HG03521 (cell line): ENCODE results near the gene ANKRD33B.
A peak's percentile ranks its signal among the peaks of the same experiment; 100 is the strongest.
"Not testable (repeated sequence)": the region's sequence is repeated elsewhere in the genome, so short reads cannot be mapped to it uniquely, and the experiment has no call there.

Experiments
- ATAC-seq: cut with Tn5 transposase; IDR thresholded peaks from one replicate; pipeline ENCODE4 v1.9.1; 2021; ENCODE audit warnings: mild to moderate bottlenecking, moderate library complexity; ENCODE audit not compliant: unreplicated experiment

ANKRD33B gene

GRCh38 chr5:10633271-10634049 is 69.6 kb downstream of the ANKRD33B start:
- no peak for ATAC-seq

DNA sequence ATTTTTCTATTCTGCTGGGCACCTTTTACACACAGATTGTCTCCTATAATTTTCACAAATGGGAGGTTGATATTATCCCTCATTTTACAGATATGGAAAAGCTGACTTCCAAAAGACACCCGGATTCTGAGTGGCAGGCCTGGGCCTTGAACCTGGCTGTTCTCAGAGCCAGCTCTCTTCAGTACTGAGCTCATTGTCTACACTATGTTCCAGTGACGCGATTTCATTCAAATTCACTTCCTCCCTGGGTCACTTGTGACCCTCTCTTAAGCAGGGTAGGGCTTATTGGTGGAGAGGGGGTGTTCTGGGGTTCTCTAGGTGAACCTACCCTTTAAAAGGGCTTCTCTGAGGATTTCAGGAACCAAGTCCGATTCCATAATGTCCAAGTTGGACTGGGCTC is 70.2 kb downstream of the ANKRD33B start:
- ATAC-seq: no peak

DNA sequence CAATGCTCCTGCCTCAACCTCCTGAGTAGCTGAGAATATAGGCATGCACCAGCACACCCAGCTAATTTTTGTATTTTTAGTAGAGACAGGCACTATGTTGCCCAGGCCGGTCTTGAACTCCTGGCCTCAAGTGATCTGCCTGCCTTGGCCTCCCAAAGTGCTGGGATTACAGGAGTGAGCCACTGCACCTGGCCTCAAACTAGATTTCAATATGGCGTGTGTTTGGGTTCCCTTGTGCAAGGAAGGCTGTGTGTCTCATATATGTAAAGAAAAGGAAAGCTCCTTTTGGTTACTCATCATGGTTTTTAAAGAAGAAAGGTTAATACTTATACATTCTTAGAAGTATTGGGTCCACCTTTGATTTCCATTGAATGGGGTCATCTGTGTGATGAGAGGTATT is 70.7 kb downstream of the ANKRD33B start:
- ATAC-seq: no peak

DNA sequence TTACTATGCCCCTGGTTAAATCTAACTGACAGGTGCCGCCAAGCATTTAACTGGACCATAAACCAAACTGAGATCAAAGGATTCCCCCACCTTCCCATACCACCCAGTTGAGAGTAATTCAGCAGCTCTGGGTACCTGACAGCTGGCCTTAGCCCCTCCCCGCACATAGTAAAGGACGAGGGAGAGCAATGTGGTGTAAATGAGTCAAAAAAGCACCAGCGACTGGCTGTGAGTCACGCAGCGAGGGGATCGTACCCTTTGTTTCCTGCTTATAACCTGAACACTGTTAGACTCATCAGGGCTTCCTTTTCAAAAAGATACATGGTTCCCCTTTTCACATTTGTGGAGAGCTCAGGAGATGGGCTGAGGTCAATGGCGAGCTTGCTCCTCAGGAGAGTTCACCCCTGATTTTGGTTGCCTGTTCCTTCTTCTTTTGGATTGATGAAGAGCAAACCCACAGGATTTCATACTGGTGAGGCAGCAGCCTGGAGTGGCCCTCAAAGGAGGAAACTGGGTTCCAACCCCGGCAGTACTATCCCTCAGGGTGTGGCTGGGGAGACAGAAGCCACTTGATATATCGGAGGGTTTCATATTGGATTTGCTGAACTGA is 71.5 kb downstream of the ANKRD33B start:
- ATAC-seq: peak; percentile 67

- no peak for ATAC-seq
Observed at GRCh38 chr5:10635867-10636350, 72.0 kb downstream of the ANKRD33B start.

- ATAC-seq: no peak
Observed at GRCh38 chr5:10636363-10637142, 72.7 kb downstream of the ANKRD33B start.

DNA sequence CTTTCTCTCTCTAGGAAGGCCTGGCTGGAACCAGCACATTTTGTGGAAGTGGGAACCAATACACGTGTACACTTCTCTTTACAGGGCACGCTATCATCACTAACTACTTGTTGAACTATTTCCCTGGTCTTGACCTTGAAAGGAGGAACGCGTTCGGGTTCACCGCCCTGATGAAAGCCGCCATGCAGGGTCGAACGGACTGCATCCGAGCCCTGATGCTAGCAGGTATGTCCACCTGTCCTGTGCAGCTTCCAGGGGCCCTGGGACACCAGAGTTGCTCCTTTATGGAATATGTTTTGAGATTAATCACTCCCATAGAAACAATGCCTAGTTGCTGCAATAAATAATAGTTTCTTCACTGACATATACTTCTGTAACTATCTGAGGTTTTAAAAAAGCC is 74.1 kb downstream of the ANKRD33B start:
- ATAC-seq: no peak

GRCh38 chr5:10638723-10639122 is 74.9 kb downstream of the ANKRD33B start:
- not testable (repeated sequence) for ATAC-seq

GRCh38 chr5:10639846-10640368 is 76.0 kb downstream of the ANKRD33B start:
- ATAC-seq: no peak

DNA sequence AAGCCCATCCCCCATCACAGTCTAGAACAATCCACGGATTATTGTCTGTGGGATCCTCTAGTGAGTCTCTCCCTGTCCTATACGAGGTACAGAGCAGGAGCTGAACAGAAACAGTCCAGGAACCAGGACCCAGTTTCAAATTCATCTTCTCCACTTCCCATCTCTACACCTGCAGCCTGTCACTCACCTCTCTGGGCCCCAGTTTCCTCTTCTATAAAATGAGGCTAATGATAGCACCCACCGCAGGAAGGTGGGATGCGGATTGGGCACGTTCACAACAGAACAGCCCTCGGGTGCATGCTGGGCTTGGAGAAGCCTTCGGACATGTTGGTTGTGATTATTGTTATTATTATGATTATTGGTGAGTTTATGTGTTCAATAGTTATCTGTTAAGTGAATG is 78.5 kb downstream of the ANKRD33B start:
- no peak for ATAC-seq

- no peak for ATAC-seq
Observed at GRCh38 chr5:10644192-10644591, 80.3 kb downstream of the ANKRD33B start.

DNA sequence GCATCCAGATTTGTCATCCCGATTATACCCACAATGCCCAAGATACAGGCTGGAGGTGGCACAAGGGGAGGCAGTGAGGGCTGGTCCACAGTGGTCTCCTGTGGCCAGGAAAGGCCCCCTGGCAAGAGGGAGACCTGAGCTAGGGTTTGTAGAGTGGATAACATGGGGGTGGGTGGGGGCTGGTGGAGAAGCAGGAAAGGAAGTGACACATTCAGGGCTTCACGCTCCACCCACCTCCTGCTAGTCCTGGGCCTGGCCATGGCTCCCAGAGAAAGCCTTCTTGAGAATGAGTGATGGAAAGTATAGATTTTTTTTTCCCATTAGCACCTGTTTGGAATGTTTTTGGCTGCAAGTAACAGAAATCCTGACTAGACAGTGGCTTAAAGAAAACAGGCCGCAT is 81.3 kb downstream of the ANKRD33B start:
- ATAC-seq: no peak

DNA sequence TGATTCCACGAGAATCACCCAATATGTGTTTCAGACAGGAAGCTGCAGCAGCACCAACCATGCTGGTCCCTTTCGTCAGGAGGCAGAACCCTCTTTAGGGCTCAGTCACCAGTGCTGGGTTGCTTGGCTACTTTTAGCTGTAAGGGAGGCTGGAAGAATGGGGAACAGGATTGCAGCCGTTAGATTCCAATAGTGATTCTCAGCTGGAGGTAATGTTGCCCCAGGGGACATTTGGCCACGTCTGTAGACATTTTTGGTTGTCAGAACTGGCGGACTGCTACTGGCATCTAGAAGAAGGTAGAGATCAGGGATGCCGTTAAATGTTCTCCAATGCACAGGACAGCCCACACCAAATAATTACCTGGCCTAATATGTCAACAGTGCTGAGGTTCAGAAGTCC is 81.8 kb downstream of the ANKRD33B start:
- ATAC-seq: no peak

DNA sequence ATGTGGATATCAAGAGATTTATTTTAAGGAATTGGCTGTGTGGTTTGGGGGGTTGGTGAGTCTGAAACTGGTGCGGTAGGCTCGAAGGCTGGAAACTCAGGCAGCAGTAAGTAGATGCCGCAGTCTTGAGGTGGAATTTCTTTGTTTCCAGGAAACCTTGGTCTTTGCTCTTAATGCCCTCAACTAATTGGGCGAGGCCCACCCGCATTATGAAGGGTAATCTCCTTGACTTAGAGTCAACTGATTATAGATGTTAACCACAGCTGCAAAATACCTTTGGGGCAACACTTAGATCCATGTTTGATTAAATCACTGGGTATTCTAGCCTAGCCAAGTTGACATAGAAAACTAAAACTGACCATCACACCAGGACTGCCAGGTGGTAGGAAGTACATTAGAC is 83.8 kb downstream of the ANKRD33B start:
- ATAC-seq: no peak

DNA sequence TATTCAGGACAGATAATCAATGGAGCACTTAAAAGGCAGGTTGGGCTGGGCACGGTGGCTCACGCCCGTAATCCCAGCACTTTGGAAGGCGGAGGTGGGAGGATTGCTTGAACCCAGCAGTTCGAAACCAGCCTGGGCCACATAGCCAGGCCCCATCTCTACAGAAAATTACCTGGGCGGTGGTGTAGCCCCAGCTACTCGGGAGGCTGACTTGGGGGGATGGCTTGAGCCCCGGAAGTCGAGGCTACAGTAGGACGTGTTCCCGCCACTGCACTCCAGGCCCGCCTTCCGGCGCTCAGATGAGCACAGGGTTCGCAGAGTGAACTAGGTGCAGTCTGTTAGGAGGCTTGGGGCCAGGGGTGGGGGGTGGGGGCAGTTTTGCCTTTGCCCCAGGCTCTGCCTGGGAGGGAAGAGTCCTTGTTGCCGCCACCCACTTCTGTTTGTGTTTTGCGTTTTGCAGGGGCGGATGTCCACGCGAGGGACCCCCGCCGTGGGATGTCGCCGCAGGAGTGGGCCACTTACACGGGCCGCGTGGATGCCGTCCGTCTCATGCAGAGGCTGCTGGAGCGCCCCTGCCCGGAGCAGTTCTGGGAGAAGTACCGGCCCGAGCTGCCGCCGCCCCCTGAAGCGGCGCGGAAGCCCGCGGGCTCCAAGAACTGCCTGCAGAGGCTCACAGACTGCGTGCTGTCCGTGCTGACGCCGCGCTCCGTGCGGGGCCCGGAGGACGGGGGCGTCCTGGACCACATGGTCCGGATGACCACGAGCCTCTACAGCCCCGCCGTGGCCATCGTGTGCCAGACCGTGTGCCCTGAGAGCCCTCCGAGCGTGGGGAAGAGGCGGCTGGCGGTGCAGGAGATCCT is 85.2 kb downstream of the ANKRD33B start:
- ATAC-seq: no peak

GRCh38 chr5:10649666-10650380 is 86.0 kb downstream of the ANKRD33B start:
- ATAC-seq: no peak

DNA sequence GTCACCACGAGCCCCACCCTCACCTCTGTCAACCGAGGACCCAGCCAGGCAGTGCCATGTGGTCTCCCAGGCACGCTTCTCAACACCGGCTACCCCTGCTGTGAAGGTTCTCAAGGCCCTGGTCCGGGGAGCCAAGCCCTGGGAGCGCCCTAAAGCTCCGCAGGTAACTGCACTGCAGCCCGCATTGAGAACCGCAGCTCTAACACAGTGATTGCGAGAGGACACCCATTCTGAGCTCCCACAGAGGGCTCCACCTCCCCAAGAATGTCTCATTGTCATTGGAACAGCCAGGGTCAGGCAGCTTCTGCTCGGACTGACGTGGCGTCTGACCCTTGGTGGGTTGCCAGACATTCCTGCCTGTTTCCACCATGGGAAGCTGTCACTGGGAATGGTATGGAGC is 88.3 kb downstream of the ANKRD33B start:
- ATAC-seq: no peak

GRCh38 chr5:10652606-10653005 is 88.7 kb downstream of the ANKRD33B start:
- ATAC-seq: no peak

GRCh38 chr5:10653043-10653442 is 89.2 kb downstream of the ANKRD33B start:
- ATAC-seq: no peak
